ENCODE measurements around the gene MB21D2.

DNA sequence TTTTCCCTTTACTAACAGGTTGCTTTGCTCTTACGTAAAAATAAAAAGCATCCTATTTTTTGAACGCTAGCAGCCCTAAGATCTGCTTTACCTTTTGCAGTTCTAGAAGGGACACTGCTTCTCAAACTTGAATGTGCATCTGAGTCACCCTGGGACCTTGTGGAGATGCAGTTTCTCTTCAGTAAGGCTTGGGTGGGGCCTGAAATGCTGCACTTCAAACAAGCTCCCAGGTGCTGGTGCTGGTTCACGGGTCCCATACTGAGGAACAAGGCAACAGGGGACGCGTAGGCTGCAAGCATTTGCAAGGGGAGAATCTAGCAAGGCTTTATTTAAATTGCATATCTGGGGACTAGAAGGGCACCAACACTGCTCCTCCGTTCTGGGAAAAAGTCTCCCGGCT, 30.0 kb downstream of the MB21D2 start:
- TF ChIP-seq, protein P1, sequence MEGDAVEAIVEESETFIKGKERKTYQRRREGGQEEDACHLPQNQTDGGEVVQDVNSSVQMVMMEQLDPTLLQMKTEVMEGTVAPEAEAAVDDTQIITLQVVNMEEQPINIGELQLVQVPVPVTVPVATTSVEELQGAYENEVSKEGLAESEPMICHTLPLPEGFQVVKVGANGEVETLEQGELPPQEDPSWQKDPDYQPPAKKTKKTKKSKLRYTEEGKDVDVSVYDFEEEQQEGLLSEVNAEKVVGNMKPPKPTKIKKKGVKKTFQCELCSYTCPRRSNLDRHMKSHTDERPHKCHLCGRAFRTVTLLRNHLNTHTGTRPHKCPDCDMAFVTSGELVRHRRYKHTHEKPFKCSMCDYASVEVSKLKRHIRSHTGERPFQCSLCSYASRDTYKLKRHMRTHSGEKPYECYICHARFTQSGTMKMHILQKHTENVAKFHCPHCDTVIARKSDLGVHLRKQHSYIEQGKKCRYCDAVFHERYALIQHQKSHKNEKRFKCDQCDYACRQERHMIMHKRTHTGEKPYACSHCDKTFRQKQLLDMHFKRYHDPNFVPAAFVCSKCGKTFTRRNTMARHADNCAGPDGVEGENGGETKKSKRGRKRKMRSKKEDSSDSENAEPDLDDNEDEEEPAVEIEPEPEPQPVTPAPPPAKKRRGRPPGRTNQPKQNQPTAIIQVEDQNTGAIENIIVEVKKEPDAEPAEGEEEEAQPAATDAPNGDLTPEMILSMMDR (IDR thresholded peaks at IDR 0.05), result no peak
- TF ChIP-seq EP300 (IDR thresholded peaks at IDR 0.05), result no peak
- no peak for TF ChIP-seq POLR2A (IDR thresholded peaks at IDR 0.05)
